IgD-negative memory B cell (primary cell): ENCODE results near the gene JSRP1. TPM values are rescaled to one million over a fixed set of nuclear protein-coding genes. Genes with fewer than 3 reads are reported as not detected.
A peak's percentile ranks its signal among the peaks of the same experiment; 100 is the strongest.

ENCODE experiments used
- H3K27ac Mint-ChIP-seq, 3 donors: one replicate each; pipeline ENCODE4 v1.8.0; 2020 to 2022; ENCODE audit warnings: mild to moderate bottlenecking in 3 of 3, mixed read lengths in 3 of 3, moderate library complexity in 1 of 3
- H3K27me3 Mint-ChIP-seq: one replicate; pipeline ENCODE4 v1.8.0; 2021; ENCODE audit warnings: mixed read lengths
- H3K36me3 Mint-ChIP-seq: one replicate; pipeline ENCODE4 v1.8.0; 2020; ENCODE audit warnings: mild to moderate bottlenecking, mixed read lengths
- H3K4me1 Mint-ChIP-seq, 3 donors: one replicate each; pipeline ENCODE4 v1.8.0; 2020 to 2022; ENCODE audit warnings: mixed read lengths in 3 of 3, mild to moderate bottlenecking in 1 of 3
- H3K4me3 Mint-ChIP-seq, 4 donors: one replicate each; pipeline ENCODE4 v1.8.0; 2020 to 2022; ENCODE audit warnings: mild to moderate bottlenecking in 4 of 4, mixed read lengths in 4 of 4, moderate library complexity in 3 of 4
- H3K9me3 Mint-ChIP-seq, 3 donors: one replicate each; pipeline ENCODE4 v1.8.0; 2020 to 2021; ENCODE audit warnings: mixed read lengths in 3 of 3, mild to moderate bottlenecking in 1 of 3
- polyA plus RNA-seq: library from polyadenylated mRNA; unstranded; fragments of 300-500 nt; fragmentation: Illumina TruSeq; gene quantifications from one replicate; pipeline ENCODE4 v1.2.3, GENCODE V29; 2021

JSRP1 gene
- polyA plus RNA-seq, 1 donor from 2014 or later: 4.3 TPM

DNA sequence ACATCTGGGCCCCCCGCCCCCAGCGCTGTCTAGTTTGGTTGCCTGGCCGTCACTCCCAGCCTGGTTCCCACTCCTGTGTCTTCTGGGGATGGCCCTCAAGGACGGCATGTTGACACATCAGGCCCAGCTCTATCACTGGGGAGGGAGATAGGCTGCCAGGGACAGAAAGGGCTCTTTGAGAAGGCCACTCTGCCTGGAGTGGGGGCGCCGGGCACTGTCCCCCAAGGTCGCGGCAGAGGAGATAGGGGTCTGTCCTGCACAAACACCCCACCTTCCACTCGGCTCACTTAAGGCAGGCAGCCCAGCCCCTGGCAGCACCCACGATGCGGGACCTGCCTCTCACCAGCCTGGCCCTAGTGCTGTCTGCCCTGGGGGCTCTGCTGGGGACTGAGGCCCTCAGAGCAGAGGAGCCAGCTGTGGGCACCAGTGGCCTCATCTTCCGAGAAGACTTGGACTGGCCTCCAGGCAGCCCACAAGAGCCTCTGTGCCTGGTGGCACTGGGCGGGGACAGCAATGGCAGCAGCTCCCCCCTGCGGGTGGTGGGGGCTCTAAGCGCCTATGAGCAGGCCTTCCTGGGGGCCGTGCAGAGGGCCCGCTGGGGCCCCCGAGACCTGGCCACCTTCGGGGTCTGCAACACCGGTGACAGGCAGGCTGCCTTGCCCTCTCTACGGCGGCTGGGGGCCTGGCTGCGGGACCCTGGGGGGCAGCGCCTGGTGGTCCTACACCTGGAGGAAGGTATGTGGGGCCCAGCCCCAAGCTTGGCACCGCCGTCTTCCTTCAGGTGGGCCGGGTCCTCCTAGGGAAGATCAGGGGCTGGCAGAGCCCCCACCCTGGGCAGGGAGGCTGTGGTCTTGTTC, 7.0 kb downstream of the JSRP1 start, which contains the start of gene AMH:
Gene AMH, plus strand, starts transcription at position 314 of the 857 bp plus-strand sequence. Its CDS starts 10 bp downstream, at position 324.
- H3K27me3 Mint-ChIP-seq: peaks cover 5% of the 10 kb centered on the region
- no peak within 1 kb of the TSS for H3K27ac Mint-ChIP-seq
- H3K4me1 Mint-ChIP-seq: peaks cover 0 to 6% (median 4%) of the 10 kb centered on the region in 3 donors
- peak within 1 kb of the TSS in 2 of 4 donors; percentile 38 to 73 for H3K4me3 Mint-ChIP-seq
- H3K36me3 Mint-ChIP-seq: peaks cover 8% of the 10 kb centered on the region
- H3K9me3 Mint-ChIP-seq: no peaks in the 10 kb centered on the region

DNA sequence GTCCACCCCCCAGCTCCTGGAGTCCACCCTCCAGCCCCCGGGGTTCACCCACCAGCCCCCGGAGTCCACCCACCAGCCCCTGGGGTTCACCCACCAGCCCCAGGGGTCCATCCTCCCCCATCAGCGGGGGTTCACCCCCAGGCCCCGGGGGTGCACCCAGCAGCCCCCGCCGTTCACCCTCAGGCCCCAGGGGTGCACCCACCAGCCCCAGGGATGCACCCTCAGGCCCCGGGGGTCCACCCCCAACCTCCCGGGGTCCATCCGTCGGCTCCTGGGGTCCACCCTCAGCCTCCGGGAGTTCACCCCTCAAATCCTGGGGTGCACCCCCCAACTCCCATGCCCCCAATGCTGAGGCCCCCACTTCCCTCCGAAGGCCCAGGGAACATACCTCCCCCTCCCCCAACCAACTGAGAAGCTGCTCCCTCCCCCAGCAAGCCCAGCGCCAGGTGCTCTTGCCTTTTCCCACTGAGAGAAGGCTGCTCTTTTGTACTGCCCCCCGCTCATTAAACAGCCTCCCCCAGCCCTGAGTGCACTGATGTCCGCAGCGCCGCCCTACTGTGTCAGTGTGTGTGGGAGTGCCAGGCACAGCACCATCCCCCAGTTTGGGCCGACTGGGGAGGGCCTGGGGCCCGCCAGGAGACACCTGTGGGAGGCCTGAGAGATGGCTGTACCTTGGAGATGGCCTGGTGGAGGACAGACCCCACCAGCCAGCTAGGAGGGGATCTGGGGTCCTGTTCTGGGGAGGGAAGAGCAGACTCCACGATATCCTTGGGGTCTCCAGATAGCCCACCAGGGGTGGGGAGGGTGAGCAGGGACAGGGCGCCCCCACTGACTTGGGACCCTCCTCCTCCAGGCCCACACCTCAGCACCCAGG, 7.8 kb downstream of the JSRP1 start:
- H3K27me3 Mint-ChIP-seq: peaks cover 5% of the 10 kb centered on the region
- H3K9me3 Mint-ChIP-seq: no peaks in the 10 kb centered on the region
- H3K4me1 Mint-ChIP-seq: peaks cover 0 to 2% (median 0%) of the 10 kb centered on the region in 3 donors
- H3K36me3 Mint-ChIP-seq: peaks cover 8% of the 10 kb centered on the region
- no peak overlapping the region for H3K27ac Mint-ChIP-seq
- H3K4me3 Mint-ChIP-seq: no peak overlapping the region

DNA sequence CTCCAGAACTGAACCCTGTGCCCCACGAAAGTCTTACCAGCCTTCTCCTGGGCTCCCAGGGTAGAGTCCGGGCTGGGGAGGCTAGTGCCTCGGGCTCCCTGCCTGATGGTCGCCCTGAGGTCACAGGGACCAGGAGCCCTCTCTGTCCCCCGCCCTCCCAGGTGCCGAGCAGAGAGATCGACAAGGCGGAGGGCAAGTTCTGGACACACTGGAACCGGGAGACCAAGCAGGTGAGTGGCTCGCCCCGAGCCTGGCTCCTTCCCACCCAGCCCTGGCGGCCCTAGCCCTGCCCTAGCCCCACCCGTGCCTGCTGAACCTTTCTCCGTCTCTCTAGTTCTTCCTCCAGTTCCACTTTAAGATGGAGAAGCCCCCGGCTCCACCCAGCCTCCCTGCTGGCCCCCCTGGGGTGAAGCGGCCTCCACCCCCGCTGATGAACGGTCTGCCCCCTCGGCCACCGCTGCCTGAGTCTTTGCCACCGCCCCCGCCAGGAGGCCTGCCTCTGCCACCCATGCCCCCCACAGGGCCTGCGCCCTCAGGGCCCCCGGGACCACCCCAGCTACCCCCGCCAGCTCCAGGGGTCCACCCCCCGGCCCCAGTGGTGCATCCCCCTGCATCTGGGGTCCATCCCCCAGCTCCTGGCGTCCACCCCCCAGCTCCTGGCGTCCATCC, 8.7 kb downstream of the JSRP1 start:
- Mint-ChIP-seq H3K4me1 (peaks cover 0 to 2% (median 2%) of the 10 kb centered on the region in 3 donors), H3K27ac (no peak overlapping the region), H3K9me3 (no peaks in the 10 kb centered on the region), H3K4me3 (no peak overlapping the region), H3K27me3 (peaks cover 7% of the 10 kb centered on the region), H3K36me3 (peaks cover 8% of the 10 kb centered on the region)

DNA sequence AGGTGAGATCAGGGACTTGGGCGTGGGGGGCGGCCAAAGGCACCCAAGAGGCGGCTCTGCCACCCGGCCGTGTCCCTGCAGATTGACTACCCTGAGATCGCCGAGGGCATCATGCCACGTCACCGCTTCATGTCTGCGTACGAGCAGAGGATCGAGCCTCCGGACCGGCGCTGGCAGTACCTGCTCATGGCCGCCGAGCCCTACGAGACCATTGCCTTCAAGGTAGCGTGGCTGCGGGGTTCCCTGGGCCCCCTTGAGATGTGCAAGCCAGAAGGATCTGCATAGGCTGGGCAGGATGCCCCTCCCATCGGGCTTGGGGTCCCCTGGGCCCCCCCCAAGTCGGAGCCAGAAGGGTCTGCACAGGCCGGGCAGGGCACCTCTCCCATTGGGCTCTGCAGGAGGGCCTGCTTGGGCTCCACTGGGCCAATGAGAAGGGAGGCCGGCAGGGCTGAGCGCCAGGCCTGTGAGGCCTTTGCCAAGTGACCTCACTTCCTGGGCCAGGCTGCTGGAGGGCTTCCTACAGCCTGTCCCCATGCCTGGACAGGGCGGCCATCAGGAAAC, 9.3 kb downstream of the JSRP1 start:
- Mint-ChIP-seq H3K36me3 (peaks cover 8% of the 10 kb centered on the region), H3K4me3 (no peak overlapping the region), H3K27ac (no peak overlapping the region), H3K4me1 (peaks cover 0 to 7% (median 6%) of the 10 kb centered on the region in 3 donors), H3K27me3 (peaks cover 7% of the 10 kb centered on the region), H3K9me3 (no peaks in the 10 kb centered on the region)

DNA sequence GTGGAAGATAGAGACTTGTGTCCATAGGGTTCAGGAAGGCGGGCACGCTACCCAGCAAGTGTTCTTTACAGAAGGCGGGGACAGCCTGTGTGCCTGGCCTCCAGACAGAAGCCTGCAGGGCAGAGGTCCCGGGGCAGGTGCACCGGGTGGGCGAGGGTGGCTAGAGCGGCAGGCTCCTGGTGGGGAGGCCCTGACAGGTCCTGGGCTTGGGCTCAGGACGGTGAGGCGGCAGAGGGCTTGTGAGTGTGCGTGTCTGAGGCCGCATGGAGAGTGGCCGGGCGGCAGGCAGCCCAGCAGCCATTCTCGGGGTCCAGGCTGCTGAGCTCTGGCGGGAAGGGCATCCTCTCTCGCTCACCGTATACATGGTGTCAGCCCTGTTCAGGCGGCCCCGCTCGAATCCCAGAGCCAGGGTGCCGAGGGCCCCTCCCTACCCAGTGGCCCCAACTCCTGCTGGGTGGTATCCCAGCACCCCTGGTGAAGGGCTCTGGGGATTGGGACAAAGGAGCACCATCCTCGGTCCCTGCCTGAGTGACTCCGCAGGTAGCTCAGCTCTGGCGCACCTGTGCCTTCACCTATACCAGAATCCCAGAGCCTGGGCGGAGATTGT, 10.1 kb downstream of the JSRP1 start:
- H3K9me3 Mint-ChIP-seq: no peaks in the 10 kb centered on the region
- no peak overlapping the region for H3K4me3 Mint-ChIP-seq
- H3K4me1 Mint-ChIP-seq: peaks cover 0 to 12% (median 7%) of the 10 kb centered on the region in 3 donors
- no peak overlapping the region for H3K27ac Mint-ChIP-seq
- H3K27me3 Mint-ChIP-seq: peaks cover 4% of the 10 kb centered on the region
- peaks cover 8% of the 10 kb centered on the region for H3K36me3 Mint-ChIP-seq

DNA sequence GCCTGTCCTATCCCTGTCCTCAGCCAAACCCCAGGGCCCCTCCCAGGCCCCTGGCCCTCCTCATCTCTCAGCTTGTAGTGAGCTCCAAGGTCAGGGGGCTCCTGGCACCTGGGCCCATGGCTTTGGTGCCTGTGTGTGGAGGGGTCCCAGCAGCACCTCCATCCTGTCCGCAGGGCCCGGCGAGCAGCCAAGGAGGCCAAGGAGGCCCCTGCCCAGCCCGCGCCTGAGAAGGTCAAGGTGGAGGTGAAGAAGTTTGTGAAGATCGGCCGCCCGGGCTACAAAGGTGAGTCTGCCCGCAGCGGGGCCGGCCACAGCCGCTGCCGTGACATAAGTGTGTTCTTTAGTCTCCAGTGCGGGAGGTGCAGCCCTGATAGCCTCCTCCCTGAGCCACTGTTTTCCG, 10.9 kb downstream of the JSRP1 start:
- peaks cover 9% of the 10 kb centered on the region for H3K36me3 Mint-ChIP-seq
- no peak overlapping the region for H3K4me3 Mint-ChIP-seq
- no peak overlapping the region for H3K27ac Mint-ChIP-seq

DNA sequence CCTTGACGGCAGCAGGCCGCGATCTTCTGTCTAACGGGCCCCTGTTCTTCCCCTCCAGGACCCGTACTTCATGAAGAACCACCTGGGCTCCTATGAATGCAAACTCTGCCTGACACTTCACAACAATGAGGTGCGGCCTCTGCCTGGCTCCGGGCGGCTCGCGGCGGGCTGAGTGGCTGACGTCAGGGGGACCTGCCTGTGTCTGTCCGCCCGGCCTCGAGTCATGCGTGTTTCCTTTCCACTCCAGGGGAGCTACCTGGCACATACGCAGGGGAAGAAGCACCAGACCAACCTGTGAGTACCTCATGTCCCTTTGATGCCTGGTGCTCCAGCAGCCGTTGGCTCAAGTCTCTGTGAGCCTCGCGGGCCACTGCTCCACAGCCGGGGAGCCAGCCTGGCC, 11.7 kb downstream of the JSRP1 start:
- Mint-ChIP-seq H3K27me3 (peaks cover 2% of the 10 kb centered on the region), H3K27ac (peak overlapping the region in 1 of 3 donors; percentile 71), H3K9me3 (no peaks in the 10 kb centered on the region), H3K4me3 (no peak overlapping the region), H3K36me3 (peaks cover 11% of the 10 kb centered on the region), H3K4me1 (peaks cover 5 to 26% (median 13%) of the 10 kb centered on the region in 3 donors)

More for the DNA sequence above, 10.9 kb downstream of the JSRP1 start:
- Mint-ChIP-seq H3K27me3 (peaks cover 4% of the 10 kb centered on the region), H3K4me1 (peaks cover 0 to 20% (median 9%) of the 10 kb centered on the region in 3 donors), H3K9me3 (no peaks in the 10 kb centered on the region)

DNA sequence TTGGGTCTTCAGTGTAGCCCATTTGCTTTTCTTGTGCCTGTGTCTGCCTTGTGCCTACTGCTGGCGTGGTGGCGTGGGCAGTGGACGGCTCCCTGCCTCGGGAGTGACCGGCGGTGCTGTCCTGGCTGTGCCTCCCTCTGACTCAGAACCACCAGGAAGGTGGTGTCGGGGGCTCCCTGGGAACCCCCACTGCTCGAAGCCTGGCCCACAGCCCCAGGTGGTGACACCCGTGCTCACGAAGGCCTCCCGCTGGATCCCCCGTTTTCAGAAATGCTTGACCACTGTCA, 12.1 kb downstream of the JSRP1 start:
- Mint-ChIP-seq H3K36me3 (peaks cover 13% of the 10 kb centered on the region), H3K9me3 (no peaks in the 10 kb centered on the region), H3K27me3 (peaks cover 2% of the 10 kb centered on the region), H3K4me1 (peaks cover 9 to 28% (median 16%) of the 10 kb centered on the region in 3 donors), H3K4me3 (no peak overlapping the region), H3K27ac (peak overlapping the region in 1 of 3 donors; percentile 71)

DNA sequence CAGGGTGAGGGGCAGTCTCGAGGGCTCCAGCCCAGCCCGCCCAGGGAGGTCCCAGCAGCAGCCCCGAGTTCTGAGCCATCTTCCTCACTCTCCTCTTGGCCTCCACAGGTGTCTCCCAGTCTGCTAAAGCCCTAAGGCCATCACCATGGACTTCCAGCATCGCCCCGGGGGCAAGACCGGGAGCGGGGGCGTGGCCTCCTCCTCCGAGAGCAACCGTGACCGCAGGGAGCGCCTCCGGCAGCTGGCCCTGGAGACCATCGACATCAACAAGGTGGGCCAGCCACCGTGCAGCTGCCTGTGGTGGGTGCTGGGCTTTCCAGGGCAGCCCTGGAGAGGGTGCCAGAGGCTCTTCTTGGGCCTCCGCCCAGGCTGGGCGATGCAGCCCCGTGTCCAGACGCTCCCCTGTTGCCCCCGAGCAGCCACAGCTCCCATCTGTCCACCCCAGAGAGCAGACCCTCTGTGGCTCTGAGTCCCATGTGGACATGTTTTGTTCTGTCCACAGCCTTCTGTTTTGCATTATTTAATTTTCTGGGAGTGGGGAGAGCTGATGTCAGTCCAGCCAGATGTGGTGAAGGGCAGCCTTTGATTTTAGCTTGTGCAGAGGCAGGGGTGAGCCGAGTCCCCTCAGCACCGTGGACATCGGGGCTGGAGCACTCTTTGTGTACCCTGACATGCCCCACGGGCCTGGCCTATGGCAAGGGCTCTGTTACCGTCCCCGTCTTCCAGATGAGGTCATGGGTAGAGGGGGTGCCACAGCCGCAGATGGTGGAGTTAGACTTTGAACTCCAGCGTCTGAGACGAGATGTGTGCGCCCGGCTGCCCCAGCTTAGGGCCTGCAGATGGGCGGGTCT, 12.7 kb downstream of the JSRP1 start:
- peaks cover 2% of the 10 kb centered on the region for H3K27me3 Mint-ChIP-seq
- H3K9me3 Mint-ChIP-seq: no peaks in the 10 kb centered on the region
- H3K36me3 Mint-ChIP-seq: peaks cover 13% of the 10 kb centered on the region
- H3K4me3 Mint-ChIP-seq: no peak overlapping the region
- H3K4me1 Mint-ChIP-seq: peaks cover 11 to 31% (median 18%) of the 10 kb centered on the region in 3 donors
- H3K27ac Mint-ChIP-seq: peak overlapping the region in 1 of 3 donors; percentile 21

DNA sequence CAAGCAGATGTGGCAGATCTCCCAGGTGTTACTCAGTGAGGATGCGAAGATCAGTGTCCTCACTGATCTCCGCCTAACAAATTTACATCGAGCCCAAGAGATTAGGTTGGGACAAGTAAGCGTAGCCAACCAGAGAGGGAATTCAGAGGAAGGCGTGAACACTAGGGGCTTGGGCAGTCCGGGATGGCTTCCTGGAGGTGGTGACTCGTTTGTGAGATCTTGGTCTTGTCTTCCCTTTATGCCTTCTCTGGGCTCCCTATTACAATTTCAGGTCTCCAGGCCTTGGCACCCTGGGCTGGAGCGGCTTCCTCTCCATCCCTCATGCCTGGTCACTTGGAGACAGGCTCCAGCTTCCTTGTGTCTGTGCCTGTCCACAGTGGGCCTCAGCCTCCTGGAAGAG, 13.4 kb downstream of the JSRP1 start:
- peak overlapping the region in 1 of 4 donors; percentile 38 for H3K4me3 Mint-ChIP-seq
- H3K27me3 Mint-ChIP-seq: peaks cover 2% of the 10 kb centered on the region
- peaks cover 13% of the 10 kb centered on the region for H3K36me3 Mint-ChIP-seq
- peak overlapping the region in 1 of 3 donors; percentile 21 for H3K27ac Mint-ChIP-seq
- H3K9me3 Mint-ChIP-seq: no peaks in the 10 kb centered on the region
- peaks cover 15 to 38% (median 24%) of the 10 kb centered on the region in 3 donors for H3K4me1 Mint-ChIP-seq

DNA sequence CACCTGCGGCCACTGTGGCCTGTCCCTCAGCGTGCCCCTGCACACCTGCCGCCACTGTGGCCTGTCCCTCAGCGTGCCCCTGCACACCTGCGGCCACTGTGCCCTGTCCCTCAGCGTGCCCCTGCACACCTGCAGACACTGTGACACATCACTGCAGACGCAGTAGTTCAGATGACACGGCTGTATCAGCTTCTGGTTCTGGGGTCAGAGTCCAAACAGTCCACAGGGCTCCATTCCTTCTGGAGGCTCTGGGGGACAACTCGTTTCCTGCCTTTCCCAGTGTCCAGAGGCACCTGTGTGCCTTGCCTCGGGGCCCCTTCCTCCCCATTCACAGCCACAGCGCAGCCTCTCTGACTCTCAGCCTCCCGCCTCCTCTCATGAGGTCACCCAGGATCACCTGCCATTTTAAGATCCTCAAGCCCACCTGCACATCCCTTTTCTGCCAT, 14.1 kb downstream of the JSRP1 start:
- Mint-ChIP-seq H3K4me3 (peak overlapping the region in 2 of 4 donors; percentile 38 to 73), H3K27ac (no peak overlapping the region), H3K4me1 (peaks cover 20 to 43% (median 30%) of the 10 kb centered on the region in 3 donors), H3K27me3 (peaks cover 2% of the 10 kb centered on the region), H3K36me3 (peaks cover 13% of the 10 kb centered on the region), H3K9me3 (no peaks in the 10 kb centered on the region)

DNA sequence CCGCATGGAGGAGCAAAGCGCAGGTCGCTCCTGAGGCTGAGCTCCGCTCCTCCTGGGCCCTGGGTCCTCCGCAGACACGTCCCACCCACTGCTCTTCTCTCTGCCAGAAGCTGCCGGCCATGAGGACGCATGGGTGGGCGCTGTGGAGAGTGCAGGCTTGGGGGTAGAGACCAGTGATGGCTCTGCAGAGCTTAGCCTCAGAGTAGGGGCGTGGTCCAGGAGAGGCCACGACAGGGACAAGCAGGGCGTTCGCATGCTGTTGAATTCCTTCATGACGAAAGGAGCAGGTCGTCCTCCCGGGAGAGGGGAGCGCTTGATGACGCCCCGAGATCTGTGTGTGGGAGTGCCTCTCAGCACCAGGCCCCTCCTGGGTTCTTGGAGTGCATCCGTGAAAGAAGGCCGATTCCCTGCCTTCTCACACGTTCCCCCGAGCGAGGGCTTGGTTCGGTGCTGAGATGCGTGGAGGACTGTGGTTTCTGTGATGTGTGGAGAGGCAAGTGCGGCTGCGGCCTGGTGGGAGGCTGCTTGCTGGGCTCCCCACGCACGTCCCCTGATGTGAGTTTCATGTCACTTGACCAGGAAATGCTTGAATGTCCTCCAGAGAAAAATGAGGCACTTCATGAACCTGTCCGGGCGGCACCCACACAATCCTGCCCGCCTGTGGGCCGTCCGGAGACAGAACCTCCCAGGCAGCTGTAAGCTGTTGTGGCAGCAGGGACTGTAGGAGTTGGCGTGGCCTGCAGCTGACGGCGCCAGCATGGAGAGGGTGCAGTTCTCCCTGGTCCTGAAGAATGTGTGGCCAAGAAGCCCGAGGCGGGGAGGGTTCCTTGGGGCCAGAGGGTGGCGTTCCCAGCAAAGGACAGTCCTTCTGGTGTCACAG, 15.1 kb downstream of the JSRP1 start:
- peak overlapping the region; percentile 76 to 97 (median 93) for H3K27ac Mint-ChIP-seq
- no peaks in the 10 kb centered on the region for H3K9me3 Mint-ChIP-seq
- H3K4me3 Mint-ChIP-seq: peak overlapping the region in 3 of 4 donors; percentile 66 to 98 (median 91)
- peaks cover 17% of the 10 kb centered on the region for H3K36me3 Mint-ChIP-seq
- peaks cover 27 to 46% (median 32%) of the 10 kb centered on the region in 3 donors for H3K4me1 Mint-ChIP-seq
- H3K27me3 Mint-ChIP-seq: peaks cover 5% of the 10 kb centered on the region
